Endothelial cell (in vitro differentiated cells): ENCODE measurements around the gene PIK3C2G. TPM values are rescaled to one million over a fixed set of nuclear protein-coding genes. Genes with fewer than 3 reads are reported as not detected.

Source experiments
- DNase-seq: peaks from one replicate; pipeline ENCODE4 v3.0.0; 2021; ENCODE audit warnings: low spot score
- H3K27ac Mint-ChIP-seq: one replicate; pipeline ENCODE4 v1.8.0; 2021; ENCODE audit warnings: mixed read lengths, inconsistent platforms; ENCODE audit not compliant: unreplicated experiment
- H3K27me3 Mint-ChIP-seq: one replicate; pipeline ENCODE4 v1.8.0; 2021; ENCODE audit warnings: mild to moderate bottlenecking, moderate library complexity, mixed read lengths, inconsistent platforms; ENCODE audit not compliant: unreplicated experiment
- H3K36me3 Mint-ChIP-seq: one replicate; pipeline ENCODE4 v1.8.0; 2021; ENCODE audit warnings: mild to moderate bottlenecking, low read depth, mixed read lengths, inconsistent platforms; ENCODE audit not compliant: unreplicated experiment
- H3K4me1 Mint-ChIP-seq: one replicate; pipeline ENCODE4 v1.8.0; 2021; ENCODE audit warnings: mild to moderate bottlenecking, mixed read lengths, inconsistent platforms; ENCODE audit not compliant: unreplicated experiment
- H3K4me3 Mint-ChIP-seq: one replicate; pipeline ENCODE4 v1.8.0; 2021; ENCODE audit warnings: mild to moderate bottlenecking, mixed read lengths, inconsistent platforms; ENCODE audit not compliant: unreplicated experiment
- H3K9me3 Mint-ChIP-seq: one replicate; pipeline ENCODE4 v1.8.0; 2021; ENCODE audit warnings: mixed read lengths, inconsistent platforms; ENCODE audit not compliant: unreplicated experiment
- CTCF ChIP-seq: fragments of 200-600 bp; sonication (generic); IDR thresholded peaks from one replicate; pipeline ENCODE4 v1.5.0; 2021; ENCODE audit warnings: antibody characterized with exemption; ENCODE audit not compliant: unreplicated experiment
- total RNA-seq: library from RNA; stranded (reverse); fragmentation: NEBNext Ultra II Directional; extraction: Animal tissue kit (Norgen Biotek cat#: 25700); gene quantifications from one replicate; pipeline ENCODE4 v1.2.1, GENCODE V29; 2021; ENCODE audit not compliant: unreplicated experiment

PIK3C2G gene
- total RNA-seq, 1 donor from 2014 or later = not detected

GRCh38 chr12:18239526-18239925 is 21.8 kb upstream of the PIK3C2G start:
- H3K9me3 Mint-ChIP-seq = no peaks in the 10 kb centered on the region
- no peak for DNase-seq
- TF ChIP-seq CTCF = no peak
- H3K4me3 Mint-ChIP-seq = no peak overlapping the region
- H3K27me3 Mint-ChIP-seq = no peaks in the 10 kb centered on the region
- no peaks in the 10 kb centered on the region for H3K4me1 Mint-ChIP-seq
- H3K27ac Mint-ChIP-seq = no peak overlapping the region
- H3K36me3 Mint-ChIP-seq = no peaks in the 10 kb centered on the region

- H3K27me3 Mint-ChIP-seq = no peaks in the 10 kb centered on the region
- no peaks in the 10 kb centered on the region for H3K36me3 Mint-ChIP-seq
- H3K9me3 Mint-ChIP-seq = no peaks in the 10 kb centered on the region
- no peak for TF ChIP-seq CTCF
- no peak overlapping the region for H3K4me3 Mint-ChIP-seq
- no peak overlapping the region for H3K27ac Mint-ChIP-seq
- H3K4me1 Mint-ChIP-seq = no peaks in the 10 kb centered on the region
- no peak for DNase-seq
Observed at GRCh38 chr12:18242380-18243089, 18.8 kb upstream of the PIK3C2G start.

GRCh38 chr12:18243238-18243637 is 18.1 kb upstream of the PIK3C2G start:
- H3K27ac Mint-ChIP-seq = no peak overlapping the region
- H3K36me3 Mint-ChIP-seq = no peaks in the 10 kb centered on the region
- H3K4me3 Mint-ChIP-seq = no peak overlapping the region
- H3K4me1 Mint-ChIP-seq = no peaks in the 10 kb centered on the region
- H3K27me3 Mint-ChIP-seq = no peaks in the 10 kb centered on the region
- no peak for TF ChIP-seq CTCF
- no peak for DNase-seq
- H3K9me3 Mint-ChIP-seq = no peaks in the 10 kb centered on the region

GRCh38 chr12:18246066-18246465 is 15.3 kb upstream of the PIK3C2G start:
- Mint-ChIP-seq H3K4me1 (no peaks in the 10 kb centered on the region), H3K36me3 (no peaks in the 10 kb centered on the region), H3K4me3 (no peak overlapping the region), H3K27me3 (no peaks in the 10 kb centered on the region), H3K27ac (no peak overlapping the region), H3K9me3 (no peaks in the 10 kb centered on the region)
- TF ChIP-seq CTCF = no peak
- DNase-seq = no peak

GRCh38 chr12:18250313-18250916 is 10.9 kb upstream of the PIK3C2G start:
- DNase-seq = peak; percentile 32
- H3K27ac Mint-ChIP-seq = no peak overlapping the region
- H3K4me1 Mint-ChIP-seq = no peaks in the 10 kb centered on the region
- no peaks in the 10 kb centered on the region for H3K27me3 Mint-ChIP-seq
- H3K4me3 Mint-ChIP-seq = no peak overlapping the region
- TF ChIP-seq CTCF = peak; percentile 81
- no peaks in the 10 kb centered on the region for H3K36me3 Mint-ChIP-seq
- no peaks in the 10 kb centered on the region for H3K9me3 Mint-ChIP-seq
